MM.1S (cell line): ENCODE measurements around the gene CDIPT.

Experiments
- CTCF ChIP-seq: fragments of 300-600 bp; sonication (generic); IDR thresholded peaks from 2 replicates; pipeline ENCODE4 v1.5.1; 2016; ENCODE audit warnings: antibody characterized with exemption, low read length, mixed read lengths
- EZH2 ChIP-seq: fragments of 300-600 bp; sonication (generic); optimal IDR thresholded peaks from 2 replicates; pipeline ENCODE3; 2017; ENCODE audit warnings: low read depth, mild to moderate bottlenecking, antibody characterized with exemption, low read length, mixed read lengths
- EZH2phosphoT487 ChIP-seq: fragments of 300-600 bp; sonication (generic); IDR thresholded peaks from 2 replicates; pipeline ENCODE4 v1.6.1; 2018; ENCODE audit warnings: antibody characterized with exemption, low read length

GRCh38 chr16:29881050-29881449 lies 18.0 kb upstream of the CDIPT start:
- TF ChIP-seq CTCF, result no peak
- no peak for TF ChIP-seq EZH2phosphoT487
- no peak for TF ChIP-seq EZH2
